ENCODE results near the gene ZBTB45. TPM values are rescaled to one million over a fixed set of nuclear protein-coding genes. Genes with fewer than 3 reads are reported as not detected.

ZBTB45 gene
- total RNA-seq, 3 donors from 2014 or later (not counting 1 experiment from before 2014, with no cell fraction given), result 9.6 to 12.6 (median 9.8) TPM

- H3K27ac ChIP-seq (ENCODE audit: low read length), result no peak overlapping the region
- peak overlapping the region; percentile 84 to 92 for H3K27ac Mint-ChIP-seq
- H3K27me3 ChIP-seq (ENCODE audit: control insufficient read depth, insufficient read depth, low read length), result no peaks in the 10 kb centered on the region
- DNase-seq (no peak), ATAC-seq (no peak)
- H3K36me3 ChIP-seq (ENCODE audit: control insufficient read depth, insufficient read depth, low read length), result peaks cover 22% of the 10 kb centered on the region
- H3K4me3 Mint-ChIP-seq, result peak overlapping the region; percentile 89
- intact Hi-C loops (cut with micrococcal nuclease), result no loop called here
- 80% methylated on average over 5 of the region's 5 CpGs for WGBS (ENCODE audit: insufficient coverage)
- TF ChIP-seq, protein P1, sequence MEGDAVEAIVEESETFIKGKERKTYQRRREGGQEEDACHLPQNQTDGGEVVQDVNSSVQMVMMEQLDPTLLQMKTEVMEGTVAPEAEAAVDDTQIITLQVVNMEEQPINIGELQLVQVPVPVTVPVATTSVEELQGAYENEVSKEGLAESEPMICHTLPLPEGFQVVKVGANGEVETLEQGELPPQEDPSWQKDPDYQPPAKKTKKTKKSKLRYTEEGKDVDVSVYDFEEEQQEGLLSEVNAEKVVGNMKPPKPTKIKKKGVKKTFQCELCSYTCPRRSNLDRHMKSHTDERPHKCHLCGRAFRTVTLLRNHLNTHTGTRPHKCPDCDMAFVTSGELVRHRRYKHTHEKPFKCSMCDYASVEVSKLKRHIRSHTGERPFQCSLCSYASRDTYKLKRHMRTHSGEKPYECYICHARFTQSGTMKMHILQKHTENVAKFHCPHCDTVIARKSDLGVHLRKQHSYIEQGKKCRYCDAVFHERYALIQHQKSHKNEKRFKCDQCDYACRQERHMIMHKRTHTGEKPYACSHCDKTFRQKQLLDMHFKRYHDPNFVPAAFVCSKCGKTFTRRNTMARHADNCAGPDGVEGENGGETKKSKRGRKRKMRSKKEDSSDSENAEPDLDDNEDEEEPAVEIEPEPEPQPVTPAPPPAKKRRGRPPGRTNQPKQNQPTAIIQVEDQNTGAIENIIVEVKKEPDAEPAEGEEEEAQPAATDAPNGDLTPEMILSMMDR (IDR thresholded peaks at IDR 0.05), result no peak
- peaks cover 18% of the 10 kb centered on the region for H3K4me1 ChIP-seq (ENCODE audit: control insufficient read depth, insufficient read depth, low read length)
- H3K9me3 Mint-ChIP-seq, result no peaks in the 10 kb centered on the region
- H3K36me3 Mint-ChIP-seq, result no peaks in the 10 kb centered on the region
- H3K27me3 Mint-ChIP-seq (ENCODE audit: low read depth in 2 of 2), result no peaks in the 10 kb centered on the region
- H3K9me3 ChIP-seq (ENCODE audit: control insufficient read depth, insufficient read depth, low read length), result no peaks in the 10 kb centered on the region
- no peak overlapping the region for H3K4me3 ChIP-seq (ENCODE audit: low read length)
- peaks cover 16 to 21% of the 10 kb centered on the region in 2 donors for H3K4me1 Mint-ChIP-seq
Observed at GRCh38 chr19:58468216-58468839, 51.3 kb downstream of the ZBTB45 start.

DNA sequence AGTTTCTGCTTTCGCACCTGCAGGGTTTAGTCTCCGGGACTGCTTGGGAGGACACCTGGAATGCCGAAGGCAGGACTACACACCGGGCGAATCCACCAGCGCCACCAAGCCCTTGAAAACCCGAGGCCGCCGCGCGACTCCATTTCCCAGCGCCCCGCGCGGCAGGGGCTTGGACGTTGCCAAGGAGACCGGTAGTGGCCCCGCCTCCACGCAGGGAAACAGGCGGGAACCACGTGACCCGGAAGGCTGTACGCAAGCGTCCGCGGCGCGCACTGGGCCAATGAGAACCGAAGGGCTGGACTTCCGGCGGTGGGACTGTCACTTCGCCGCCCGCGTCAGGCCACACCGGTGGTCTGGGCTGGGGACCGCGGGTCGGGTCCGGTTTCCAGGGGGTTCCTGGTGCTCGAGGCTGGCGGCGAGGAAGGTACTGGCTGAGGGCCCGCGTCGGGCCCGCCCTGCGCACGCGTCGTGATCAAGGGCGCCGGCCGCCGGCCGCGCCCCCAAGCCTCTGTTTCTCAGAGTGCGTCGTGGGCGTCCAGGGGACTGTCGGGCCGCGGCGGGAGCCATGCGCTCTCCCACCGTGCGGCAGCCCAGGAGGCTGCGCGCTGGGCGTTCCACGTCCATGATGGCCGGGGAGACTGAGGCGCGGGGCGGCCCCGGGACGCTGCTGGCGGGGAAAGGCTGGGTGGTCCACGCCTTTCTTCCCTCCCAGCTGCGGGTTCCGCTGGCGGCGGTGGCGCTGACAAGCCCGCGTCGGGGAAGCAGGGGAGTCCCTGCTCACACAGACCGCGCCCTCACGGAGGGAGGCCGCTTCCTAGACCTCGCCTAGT lies 52.6 kb downstream of the ZBTB45 start, which contains the start of gene ZNF324:
Gene ZNF324, plus strand, starts transcription at position 321 of the 830 bp plus-strand sequence. CDS start 2,106 bp downstream, outside the sequence.
- TF ChIP-seq, protein P1 (IDR thresholded peaks at IDR 0.05), result no peak
- ATAC-seq (peak; percentile 92 to 97 (median 95)), DNase-seq (peak; percentile 97 to 99)
- Mint-ChIP-seq H3K4me1 (peaks cover 16 to 21% of the 10 kb centered on the region in 2 donors), H3K27me3 (ENCODE audit: low read depth in 2 of 2) (no peaks in the 10 kb centered on the region), H3K27ac (peak within 1 kb of the TSS; percentile 84 to 92), H3K36me3 (no peaks in the 10 kb centered on the region), H3K4me3 (peak within 1 kb of the TSS; percentile 89), H3K9me3 (no peaks in the 10 kb centered on the region)
- H3K9me3 ChIP-seq (ENCODE audit: control insufficient read depth, insufficient read depth, low read length), result no peaks in the 10 kb centered on the region
- peaks cover 18% of the 10 kb centered on the region for H3K4me1 ChIP-seq (ENCODE audit: control insufficient read depth, insufficient read depth, low read length)
- H3K36me3 ChIP-seq (ENCODE audit: control insufficient read depth, insufficient read depth, low read length), result peaks cover 11% of the 10 kb centered on the region
- H3K27ac ChIP-seq (ENCODE audit: low read length), result peak within 1 kb of the TSS; percentile 73
- WGBS (ENCODE audit: insufficient coverage), result under 1% methylated on average over 92 of the region's 92 CpGs
- no peaks in the 10 kb centered on the region for H3K27me3 ChIP-seq (ENCODE audit: control insufficient read depth, insufficient read depth, low read length)
- peak within 1 kb of the TSS; percentile 58 for H3K4me3 ChIP-seq (ENCODE audit: low read length)
- intact Hi-C loops (cut with micrococcal nuclease), result loop anchor here (1.0 to 2.0 kb wide), 5 partner anchors 9 to 285 kb away; partner anchors contain the start of genes ZNF132, ZNF324B, ZNF446 and ZNF837

GRCh38 chr19:58466089-58466759 lies 53.4 kb downstream of the ZBTB45 start:
- Mint-ChIP-seq H3K27ac (peak overlapping the region; percentile 84 to 92), H3K27me3 (ENCODE audit: low read depth in 2 of 2) (no peaks in the 10 kb centered on the region), H3K36me3 (no peaks in the 10 kb centered on the region), H3K9me3 (no peaks in the 10 kb centered on the region), H3K4me3 (peak overlapping the region; percentile 89), H3K4me1 (peaks cover 16 to 21% of the 10 kb centered on the region in 2 donors)
- no peaks in the 10 kb centered on the region for H3K27me3 ChIP-seq (ENCODE audit: control insufficient read depth, insufficient read depth, low read length)
- WGBS (ENCODE audit: insufficient coverage), result 41% methylated on average over 20 of the region's 20 CpGs
- peaks cover 18% of the 10 kb centered on the region for H3K4me1 ChIP-seq (ENCODE audit: control insufficient read depth, insufficient read depth, low read length)
- peaks cover 8% of the 10 kb centered on the region for H3K36me3 ChIP-seq (ENCODE audit: control insufficient read depth, insufficient read depth, low read length)
- DNase-seq (no peak), ATAC-seq (peak in 2 of 3 donors; percentile 2 to 3)
- TF ChIP-seq, protein P1 (IDR thresholded peaks at IDR 0.05), result no peak
- H3K4me3 ChIP-seq (ENCODE audit: low read length), result peak overlapping the region; percentile 58
- no peaks in the 10 kb centered on the region for H3K9me3 ChIP-seq (ENCODE audit: control insufficient read depth, insufficient read depth, low read length)
- no peak overlapping the region for H3K27ac ChIP-seq (ENCODE audit: low read length)
- intact Hi-C loops (cut with micrococcal nuclease), result loop anchor here (1.0 to 2.0 kb wide), 3 partner anchors 15 to 85 kb away; partner anchors contain the start of genes ZNF132, ZNF324B and ZNF837

Other genes starting within 250 kb of the ZBTB45 start
- 1 to 10 TPM; 6.4 to 8.7 (median 7.7) TPM for gene ZNF8, start 240.9 kb downstream of the ZBTB45 start, total RNA-seq
- 100 to 1,000 TPM in 2 of 3 donors, 10 to 100 TPM in 1; 96.1 to 142 (median 119) TPM for gene ERVK3-1, start 214.4 kb downstream of the ZBTB45 start, total RNA-seq
- 1 to 10 TPM; 2.9 to 4.8 (median 3.2) TPM for gene ZSCAN22, start 192.8 kb downstream of the ZBTB45 start, total RNA-seq
- gene A1BG, start 166.3 kb downstream of the ZBTB45 start, total RNA-seq, result 10 to 100 TPM in 1 of 3 donors, 1 to 10 TPM in 2; 2.0 to 10.6 (median 3.5) TPM
- gene ZNF497, start 157.1 kb downstream of the ZBTB45 start, total RNA-seq, result under 1 TPM; 0.40 to 0.61 (median 0.60) TPM
- gene ZNF837, start 138.8 kb downstream of the ZBTB45 start, total RNA-seq, result 1 to 10 TPM in 2 of 3 donors, under 1 TPM in 1; 0.63 to 1.4 (median 1.3) TPM
- gene RPS5, start 132.5 kb downstream of the ZBTB45 start, total RNA-seq, result 100 to 1,000 TPM; 406 to 580 (median 525) TPM
- under 1 TPM in 1 of 3 donors, not detected in 2; 0.39 TPM for gene RNF225, start 124.2 kb downstream of the ZBTB45 start, total RNA-seq
- 1 to 10 TPM; 1.6 to 3.9 (median 2.8) TPM for gene ZNF584, start 111.2 kb downstream of the ZBTB45 start, total RNA-seq
- gene ZNF132, start 79.7 kb downstream of the ZBTB45 start, total RNA-seq, result 1 to 10 TPM in 2 of 3 donors, under 1 TPM in 1; 0.88 to 1.6 (median 1.5) TPM
- 10 to 100 TPM; 10.4 to 11.4 (median 11.4) TPM for gene ZNF324B, start 68.2 kb downstream of the ZBTB45 start, total RNA-seq
- 10 to 100 TPM; 21.3 to 23.7 (median 23.3) TPM for gene ZNF324, start 52.7 kb downstream of the ZBTB45 start, total RNA-seq
- gene ZNF446, start 43.5 kb downstream of the ZBTB45 start, total RNA-seq, result 10 to 100 TPM; 11.9 to 14.5 (median 13.5) TPM
- 1 to 10 TPM; 4.6 to 7.0 (median 4.7) TPM for gene SLC27A5, start 7.8 kb downstream of the ZBTB45 start, total RNA-seq
- gene TRIM28, start 24.3 kb upstream of the ZBTB45 start, total RNA-seq, result 100 to 1,000 TPM; 330 to 451 (median 408) TPM
- gene CHMP2A, start 35.3 kb upstream of the ZBTB45 start, total RNA-seq, result 10 to 100 TPM; 82.7 to 95.7 (median 94.7) TPM
- gene UBE2M, start 38.8 kb upstream of the ZBTB45 start, total RNA-seq, result 10 to 100 TPM; 71.0 to 89.5 (median 81.9) TPM
- 10 to 100 TPM; 24.9 to 40.1 (median 37.3) TPM for gene MZF1, start 53.5 kb upstream of the ZBTB45 start, total RNA-seq

Data from natural killer cell (primary cell).